GM18498 (cell line): ENCODE data around the gene TPMT.
A peak's percentile ranks its signal among the peaks of the same experiment; 100 is the strongest.
"Not testable (repeated sequence)": the region's sequence is repeated elsewhere in the genome, so short reads cannot be mapped to it uniquely, and the experiment has no call there.

Source experiments
- ATAC-seq: cut with Tn5 transposase; IDR thresholded peaks from one replicate; pipeline ENCODE4 v1.9.1; 2021; ENCODE audit warnings: mild to moderate bottlenecking, moderate library complexity; ENCODE audit not compliant: unreplicated experiment

The TPMT gene

DNA sequence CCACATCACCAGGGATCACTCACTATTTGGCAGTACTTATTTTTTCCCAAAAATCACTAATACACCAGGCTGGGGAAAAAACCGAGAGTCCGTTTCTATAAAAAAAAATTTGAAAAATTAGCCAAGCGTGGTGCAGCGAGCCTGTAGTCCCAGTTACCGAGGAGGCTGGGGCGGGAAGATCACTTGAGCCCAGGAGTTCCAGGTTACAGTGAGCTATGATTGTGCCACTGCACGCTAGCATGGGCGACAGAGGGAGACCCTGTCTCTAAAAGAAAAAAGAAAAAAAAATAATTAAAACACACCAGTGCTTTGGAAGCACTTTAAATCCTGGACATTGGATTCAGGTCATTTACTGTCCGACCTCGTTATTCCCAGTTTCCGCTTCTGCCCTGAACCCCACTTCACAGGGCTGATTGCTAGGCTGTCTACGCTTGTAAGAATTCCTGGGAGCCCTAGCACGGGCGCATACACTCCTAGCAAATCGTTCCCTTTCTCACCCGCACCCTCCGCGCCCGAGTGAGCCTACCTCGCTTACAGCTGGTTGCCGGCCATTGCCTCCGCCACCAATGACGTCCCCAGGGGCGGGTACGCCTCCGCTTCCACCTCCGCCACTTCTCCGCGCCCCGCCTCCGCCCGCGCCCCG, at the start of gene TPMT:
Gene TPMT, minus strand, starts transcription at position 571 of the 643 bp plus-strand sequence. CDS start 5,950 bp downstream, outside the sequence.
- peak; percentile 63 for ATAC-seq

DNA sequence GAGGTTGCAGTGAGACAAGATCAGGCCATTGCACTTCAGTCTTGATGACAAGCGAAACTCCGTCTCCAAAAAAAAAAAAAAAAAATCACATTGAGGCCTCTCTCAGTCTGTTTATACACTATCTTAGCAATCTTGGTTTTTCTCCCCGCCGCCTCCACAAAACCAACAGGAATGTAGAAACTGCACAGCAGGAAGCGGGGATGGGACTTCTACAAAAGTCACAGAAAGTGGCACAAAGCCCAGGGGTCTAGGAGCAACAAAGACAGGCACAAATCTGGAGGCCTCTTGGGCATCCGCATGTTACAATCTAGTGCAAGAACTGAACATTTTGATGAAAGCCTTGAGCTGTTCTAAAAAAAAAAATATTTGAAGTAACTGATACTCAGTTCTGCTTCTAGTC, 48.9 kb upstream of the TPMT start:
- no peak for ATAC-seq

DNA sequence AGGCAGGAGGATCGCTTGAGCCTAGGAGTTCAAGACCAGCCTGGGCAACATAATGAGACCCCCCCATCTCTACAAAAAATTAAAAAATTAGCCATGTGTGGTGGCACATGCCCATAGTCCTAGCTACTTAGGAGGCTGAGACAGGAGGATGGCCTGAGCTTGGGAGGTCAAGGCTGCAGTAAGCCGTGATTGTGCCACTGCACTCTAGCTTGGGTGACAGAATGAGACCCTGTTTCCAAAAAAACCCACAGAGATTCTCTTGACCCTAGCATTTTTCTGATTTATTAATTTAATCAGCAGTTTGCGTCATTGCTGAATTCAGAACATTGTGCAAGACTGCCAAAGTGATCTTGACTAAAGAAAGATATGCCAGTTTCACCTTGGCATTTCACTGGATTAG, 37.1 kb upstream of the TPMT start:
- no peak for ATAC-seq

DNA sequence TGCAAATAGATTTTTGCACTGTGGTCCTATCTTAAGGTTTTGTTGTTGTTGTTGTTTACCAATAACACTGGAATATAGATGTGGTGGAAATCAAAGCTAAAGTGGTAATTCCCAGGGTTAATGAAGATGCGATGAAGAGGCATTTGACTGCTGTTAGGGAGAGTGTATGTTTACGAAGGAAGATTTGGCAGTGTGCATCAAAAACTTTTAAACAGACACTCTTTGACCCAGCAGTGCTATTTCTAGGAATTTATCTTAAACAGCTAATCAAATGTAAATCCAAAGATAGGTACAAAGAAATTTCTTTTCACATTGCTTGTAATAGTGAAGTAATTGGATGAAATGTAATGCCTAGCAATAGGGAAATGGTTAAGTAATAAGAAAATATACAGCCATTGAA, 34.3 kb upstream of the TPMT start:
- no peak for ATAC-seq

DNA sequence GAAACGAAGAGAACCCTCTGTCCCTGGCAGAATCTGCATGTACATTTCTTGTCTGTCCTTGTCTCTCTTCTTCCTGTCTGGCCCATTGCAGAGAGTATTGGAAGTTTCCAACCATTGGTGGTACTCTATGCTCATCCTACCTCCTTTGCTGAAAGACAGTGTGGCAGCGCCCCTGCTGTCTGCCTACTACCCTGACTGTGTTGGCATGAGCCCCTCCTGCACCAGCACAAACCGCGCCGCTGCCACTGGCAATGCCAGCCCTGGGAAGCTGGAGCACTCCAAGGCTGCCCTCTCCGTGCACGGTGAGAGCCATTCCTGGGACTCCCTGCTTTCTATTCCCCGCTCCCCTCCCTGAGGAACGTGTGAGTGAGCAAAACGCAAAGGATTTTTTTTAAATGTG, 32.8 kb upstream of the TPMT start:
- no peak for ATAC-seq

DNA sequence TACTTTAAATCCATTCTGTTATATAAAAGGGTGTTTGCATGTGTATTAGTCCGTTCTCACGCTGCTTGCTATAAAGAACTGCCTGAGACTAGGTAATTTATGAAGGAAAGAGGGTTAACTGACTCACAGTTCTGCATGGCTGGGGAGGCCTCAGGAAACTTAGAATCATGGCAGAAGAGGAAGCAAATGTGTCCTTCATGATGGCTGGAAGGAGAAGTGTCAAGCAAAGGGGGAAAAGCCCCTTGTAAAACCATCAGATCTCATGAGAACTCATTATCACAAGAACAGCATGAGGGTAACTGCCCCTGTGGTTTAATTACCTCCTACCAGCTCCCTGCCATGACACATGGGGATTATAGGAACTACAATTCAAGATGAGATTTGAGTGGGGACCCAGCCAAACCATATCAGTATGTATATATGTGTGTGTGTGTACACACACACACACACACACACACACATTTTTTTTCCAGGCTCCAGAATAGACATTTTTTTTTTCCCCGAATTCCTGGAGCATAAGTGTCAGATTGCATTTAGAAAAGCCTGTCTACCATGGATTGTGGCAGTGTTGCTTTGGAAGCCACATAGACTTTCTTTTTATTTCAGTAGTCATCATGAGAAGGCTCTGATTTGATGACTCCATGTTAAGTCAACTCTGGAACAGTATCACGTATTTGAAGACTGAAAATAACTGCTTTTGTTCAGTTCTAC, 31.8 kb upstream of the TPMT start:
- no peak for ATAC-seq

DNA sequence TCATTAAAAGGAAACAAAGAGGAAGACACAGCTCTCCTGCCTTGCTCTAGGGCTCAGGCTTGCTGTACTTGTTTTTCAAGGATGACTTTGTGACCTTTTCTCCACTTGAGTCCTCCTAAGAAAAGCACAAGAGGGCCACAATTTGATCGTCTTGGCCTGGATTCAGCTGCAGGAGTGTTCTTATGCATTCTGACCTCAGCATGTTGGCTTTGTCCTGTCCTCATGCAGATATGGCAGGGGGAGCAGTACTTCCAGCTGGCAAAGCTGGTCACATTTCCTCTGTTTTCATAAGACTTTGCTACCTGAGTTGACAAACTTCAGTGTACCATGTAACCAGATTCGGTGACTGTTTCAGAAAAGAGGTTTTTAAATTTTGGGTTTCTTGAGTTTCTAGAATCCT, 31.2 kb upstream of the TPMT start:
- no peak for ATAC-seq

DNA sequence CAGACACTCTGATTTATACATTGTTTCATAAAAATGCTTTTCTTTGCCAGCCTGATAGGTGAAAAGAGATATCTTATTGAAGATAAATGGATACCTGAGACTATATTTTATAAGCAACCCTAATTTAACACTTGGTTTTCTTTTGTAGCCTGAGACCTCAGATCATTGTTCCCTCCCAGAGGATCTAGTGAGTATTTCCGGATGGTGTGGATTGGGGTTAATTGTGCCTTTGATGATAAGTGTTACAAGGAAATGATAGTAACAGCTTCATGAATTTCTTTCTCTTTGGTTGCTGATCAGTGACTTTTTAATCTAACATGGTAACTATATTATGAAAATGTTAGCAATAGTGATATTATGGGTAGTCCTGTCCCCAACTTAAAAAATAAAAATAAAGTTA, 30.7 kb upstream of the TPMT start:
- no peak for ATAC-seq

DNA sequence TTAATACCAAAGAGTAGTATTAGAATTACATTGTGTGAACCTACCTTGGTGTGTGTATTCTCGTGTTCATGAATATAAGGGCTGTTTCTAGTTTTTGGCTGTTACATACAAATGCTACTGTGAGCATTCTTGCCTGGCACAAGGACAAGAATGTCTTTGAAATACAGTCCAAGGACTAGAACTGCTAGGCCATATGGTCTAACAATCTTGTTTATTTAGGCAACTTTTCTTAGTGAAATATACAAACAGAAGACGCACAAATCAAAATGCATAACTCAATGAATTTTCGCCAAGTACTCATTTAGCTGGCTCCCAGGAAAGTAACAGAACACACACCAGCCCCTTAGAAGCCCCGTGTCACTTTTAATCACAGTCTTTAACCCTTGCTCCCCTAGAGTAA, 28.9 kb upstream of the TPMT start:
- no peak for ATAC-seq

DNA sequence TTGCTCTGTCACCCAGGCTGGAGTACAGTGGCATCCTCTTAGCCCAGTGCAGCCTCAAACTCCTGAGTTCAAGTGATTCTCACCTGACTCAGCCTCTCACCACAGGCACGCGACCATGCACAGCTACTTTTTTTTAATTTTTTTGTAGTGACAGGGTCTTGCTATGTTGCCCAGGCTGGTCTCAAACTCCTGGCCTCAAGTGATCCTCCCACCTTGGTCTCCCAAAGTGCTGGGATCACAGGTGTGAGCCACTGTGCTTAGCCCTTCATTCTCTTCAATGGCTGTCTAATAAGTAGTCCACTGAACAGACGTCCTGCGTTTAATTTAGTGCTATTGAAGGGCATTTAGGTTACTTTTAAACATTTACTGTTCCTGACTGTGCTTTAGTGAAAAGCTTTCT, 27.7 kb upstream of the TPMT start:
- no peak for ATAC-seq

DNA sequence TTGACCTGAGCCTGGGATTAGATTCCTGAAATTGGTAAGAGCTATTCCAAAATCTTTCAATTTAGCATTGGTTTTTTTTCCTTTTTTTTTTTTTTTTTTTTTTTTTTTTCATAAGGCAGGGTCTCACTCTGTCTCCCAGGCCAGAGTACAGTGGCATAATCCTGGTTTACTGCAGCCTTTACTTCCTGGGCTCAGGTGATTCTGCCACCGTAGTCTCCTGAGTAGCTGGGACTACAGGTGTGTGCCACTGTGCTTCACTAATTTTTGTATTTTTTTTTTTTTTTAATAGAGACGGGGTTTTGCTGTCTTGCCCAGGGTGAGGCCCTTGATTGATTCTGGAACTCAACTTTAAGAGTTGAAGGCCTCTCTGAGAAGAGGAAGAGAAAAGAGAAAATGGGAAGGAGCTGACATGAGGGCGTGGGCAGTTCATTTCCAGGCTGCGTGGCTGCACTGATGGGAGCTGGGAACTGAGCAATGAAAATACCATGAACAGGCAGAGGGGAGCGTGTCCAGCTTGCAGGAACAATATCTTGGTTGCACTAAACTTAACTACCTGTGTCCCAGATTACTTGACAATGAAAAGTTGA, 25.0 kb upstream of the TPMT start:
- no peak for ATAC-seq

DNA sequence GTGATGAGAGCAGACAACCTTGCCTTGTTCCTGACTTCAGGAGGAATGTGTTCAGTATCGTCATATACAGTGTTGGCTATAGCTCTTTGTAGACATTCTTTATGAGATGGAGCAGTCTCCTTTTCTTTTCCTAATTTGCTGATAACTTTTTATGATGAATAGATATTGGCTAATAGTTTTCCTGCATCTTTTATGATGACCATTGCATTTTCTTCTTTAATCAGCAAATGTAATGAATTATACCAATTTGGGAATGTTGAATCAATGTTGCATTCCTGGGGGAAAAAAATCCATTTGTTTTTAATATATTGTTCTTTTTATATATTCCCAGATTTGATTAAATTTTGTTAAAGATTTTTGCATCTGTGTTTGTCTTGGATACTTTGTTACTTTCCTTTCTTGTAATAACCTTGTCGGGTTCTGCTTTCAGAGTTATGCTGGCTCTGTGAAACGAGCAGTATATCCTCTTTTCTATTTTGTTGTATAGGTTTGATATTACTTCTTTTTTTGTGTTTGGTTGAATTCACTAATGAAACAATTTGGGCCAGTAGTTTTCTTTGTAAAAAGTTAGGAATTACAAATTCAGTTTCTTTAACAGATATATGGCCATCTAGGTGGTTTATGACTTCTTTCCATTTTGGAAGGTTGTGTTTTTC, 24.2 kb upstream of the TPMT start:
- no peak for ATAC-seq

DNA sequence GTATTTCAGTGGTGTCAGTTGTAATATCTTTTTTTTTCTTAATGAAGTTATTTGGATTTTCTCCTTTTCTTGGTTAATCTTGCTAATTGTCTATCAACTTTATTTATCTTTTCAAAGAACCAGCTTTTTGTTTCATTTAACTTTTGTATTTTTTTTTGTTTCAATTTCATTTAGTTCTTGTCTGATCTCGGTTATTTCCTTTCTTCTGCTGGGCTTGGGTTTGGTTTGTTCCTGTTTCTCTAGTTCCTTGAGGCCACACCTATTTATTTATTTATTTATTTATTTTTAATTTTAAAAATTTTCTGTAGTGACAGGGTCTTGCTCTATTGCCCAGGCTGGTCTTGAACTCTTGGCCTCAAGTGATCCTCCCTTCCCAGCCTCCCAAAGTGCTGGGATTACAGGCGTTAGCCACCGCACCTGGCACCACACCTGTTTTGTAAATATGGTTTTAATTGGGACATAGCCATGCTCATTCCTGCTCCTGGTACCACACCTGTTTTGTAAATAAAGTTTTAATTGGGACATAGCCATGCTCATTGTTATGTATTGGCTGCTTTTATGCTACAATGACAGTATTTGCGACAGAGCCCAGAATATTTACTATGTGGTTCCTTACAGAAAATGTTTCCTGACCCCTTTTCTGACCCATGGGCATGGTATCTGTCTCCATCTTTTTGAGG, 22.5 kb upstream of the TPMT start:
- ATAC-seq, result no peak

DNA sequence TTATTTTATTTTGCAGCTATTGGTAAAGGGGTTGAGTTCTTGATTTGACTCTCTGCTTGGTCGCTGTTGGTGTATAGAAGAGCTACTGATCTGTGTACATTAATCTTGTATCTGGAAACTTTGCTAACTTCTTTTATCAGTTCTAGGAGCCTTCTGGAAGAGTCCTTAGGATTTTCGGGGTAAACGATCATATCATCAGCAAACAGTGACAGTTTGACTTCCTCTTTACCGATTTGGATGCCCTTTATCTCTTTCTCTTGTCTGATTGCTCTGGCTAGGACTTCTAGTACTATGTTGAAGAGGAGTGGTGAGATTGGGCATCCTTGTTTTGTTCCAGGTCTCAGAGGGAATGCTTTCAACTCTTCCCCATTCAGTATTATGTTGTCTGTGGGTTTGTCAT, 21.3 kb upstream of the TPMT start:
- not testable (repeated sequence) for ATAC-seq

DNA sequence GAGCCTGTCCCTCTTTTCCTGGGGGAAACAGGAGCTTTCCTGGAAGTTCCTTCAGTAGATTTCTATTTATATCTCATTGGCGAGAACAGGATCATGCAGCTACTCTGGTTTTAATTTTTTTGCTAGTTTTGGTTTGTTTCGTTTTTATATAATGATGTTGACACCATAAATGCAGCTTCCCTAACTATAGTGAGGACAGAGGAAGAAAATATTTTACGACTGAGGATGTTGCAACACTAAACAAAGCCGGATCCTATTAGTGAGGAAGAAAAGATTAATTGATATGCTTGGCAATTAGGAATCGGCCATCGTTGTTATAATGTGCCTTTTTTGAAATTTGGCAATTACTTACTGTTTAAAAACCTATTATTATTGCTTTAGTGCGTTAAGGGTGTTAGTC, 17.0 kb upstream of the TPMT start:
- ATAC-seq, result no peak

DNA sequence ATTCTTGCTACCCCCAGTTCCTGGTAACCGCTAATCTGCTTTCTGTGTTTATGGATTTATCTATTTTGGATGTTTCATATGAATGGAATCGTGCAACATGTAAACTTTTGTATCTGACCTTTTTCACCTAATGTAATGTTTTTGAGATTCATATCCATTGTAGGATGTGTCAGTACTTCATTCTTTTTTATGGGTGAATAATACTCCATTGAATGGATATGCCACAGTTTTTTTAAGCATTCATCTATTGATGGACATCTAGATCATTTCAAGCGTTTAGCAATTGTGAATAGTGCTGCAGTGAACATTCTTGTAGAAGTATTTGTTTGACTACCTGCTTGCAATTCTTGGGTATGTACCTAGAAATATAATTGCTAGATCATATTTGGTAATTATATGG, 13.4 kb upstream of the TPMT start:
- ATAC-seq, result no peak

DNA sequence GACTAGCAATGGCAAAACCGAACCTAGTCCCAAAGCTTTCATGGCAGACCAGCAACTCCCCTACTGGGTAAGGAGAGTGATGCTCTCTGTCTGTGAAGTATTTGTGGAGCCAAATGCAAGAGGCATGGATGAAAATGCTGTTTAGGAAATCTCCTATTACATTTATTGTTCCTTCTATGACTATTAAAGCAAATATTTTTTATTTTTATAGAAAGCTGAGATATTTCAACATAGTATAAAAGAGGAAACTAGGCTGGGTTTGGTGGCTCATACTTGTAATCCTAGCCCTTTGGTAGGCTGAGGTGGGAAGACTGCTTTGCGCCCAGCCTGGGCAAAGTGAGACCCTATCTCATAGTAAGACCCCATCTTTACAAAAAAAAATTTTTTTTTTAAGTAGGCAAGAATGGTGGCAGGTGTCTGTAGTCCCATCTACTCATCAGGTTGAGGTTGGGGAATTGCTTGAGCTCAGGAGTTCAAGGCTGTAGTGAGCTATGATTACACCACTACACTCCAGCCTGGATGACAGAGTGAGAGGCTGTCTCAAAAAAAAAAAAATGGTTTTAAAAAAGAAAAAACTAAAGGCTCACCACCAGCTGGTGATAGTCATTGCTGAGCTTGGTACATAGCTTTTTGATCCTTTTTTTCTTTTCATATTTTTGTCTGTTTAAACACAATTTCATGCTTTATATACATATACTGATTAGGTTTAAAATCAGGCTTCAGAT, 11.6 kb upstream of the TPMT start:
- ATAC-seq, result no peak

DNA sequence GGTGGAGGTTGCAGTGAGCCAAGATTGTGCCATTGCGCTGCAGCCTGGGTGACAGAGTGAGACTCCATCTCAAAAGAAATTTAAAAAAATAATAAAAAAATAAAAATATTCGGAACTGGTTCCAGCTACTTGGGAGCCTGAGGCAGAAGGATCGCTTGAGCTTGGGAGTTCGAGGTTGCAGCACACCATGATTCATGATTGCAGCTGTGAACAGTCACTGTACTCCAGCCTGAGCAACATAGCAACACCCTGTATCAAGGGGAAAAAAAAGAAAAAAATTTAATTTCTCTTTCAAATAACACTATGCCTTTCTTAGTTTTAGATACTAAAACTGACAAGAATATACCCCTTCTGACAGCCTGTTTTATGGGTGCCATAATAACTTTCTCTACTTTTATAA, 10.9 kb upstream of the TPMT start:
- ATAC-seq, result no peak

DNA sequence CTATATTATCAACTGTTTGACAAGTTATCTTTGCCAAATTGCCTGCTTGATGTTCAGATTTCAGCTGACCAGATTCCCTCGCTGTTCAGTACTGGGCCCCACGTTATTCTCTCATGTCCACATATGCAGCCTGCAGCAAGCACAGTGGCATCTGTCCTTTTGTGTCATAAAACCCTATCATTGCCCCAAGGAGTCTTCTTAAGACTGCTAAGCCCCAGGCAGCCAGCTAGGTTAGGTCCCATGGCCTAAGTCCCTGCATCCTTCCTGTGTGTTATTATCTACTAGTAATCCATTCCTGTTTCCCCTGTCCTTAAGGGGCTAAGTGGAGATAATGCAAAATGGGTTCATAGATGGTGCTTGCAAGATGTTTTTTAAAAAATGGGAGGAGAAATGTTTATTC, 7.5 kb upstream of the TPMT start:
- no peak for ATAC-seq

DNA sequence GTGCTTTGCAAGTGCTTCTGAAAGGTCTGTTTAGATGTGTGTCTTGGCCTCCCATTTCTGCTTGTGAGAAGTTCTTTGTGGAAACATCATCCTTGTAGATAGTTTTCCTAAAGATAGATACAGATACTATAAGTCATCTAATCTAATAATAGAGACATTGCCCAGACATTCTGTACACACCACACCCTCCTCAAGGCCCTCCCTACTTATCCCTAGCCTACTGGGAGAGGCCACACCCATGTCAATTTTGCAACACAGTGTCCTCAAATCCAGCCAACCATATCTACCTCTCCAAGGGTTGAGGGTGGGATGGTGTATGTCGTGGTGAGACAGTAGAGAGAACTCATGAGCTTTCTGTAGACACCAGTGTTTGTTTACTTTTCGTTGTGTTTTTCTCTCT, 6.6 kb upstream of the TPMT start:
- no peak for ATAC-seq

DNA sequence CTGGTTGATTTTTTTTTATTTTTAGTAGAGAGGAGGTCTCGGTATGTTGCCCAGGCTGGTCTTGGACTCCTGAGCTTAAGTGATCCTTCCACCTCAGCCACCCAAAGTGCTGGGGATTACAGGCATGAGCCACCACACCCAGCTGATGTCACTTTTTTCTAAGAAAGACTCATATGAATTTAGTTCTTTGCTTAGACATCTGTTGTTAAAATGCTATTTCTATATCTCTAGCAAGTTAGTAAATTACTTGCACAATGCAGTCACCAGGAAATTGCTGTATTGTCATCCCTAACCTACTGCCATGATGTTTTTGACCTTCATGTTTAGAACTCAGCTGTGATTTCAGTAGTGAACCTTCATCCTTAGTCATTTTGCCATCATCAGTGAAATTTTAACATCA, 6.0 kb upstream of the TPMT start:
- ATAC-seq, result no peak
